CD4-positive, alpha-beta T cell treated with Interleukin-10 for 1 hour (primary cell): ENCODE results near the gene METRN.

Experiments used
- DNase-seq: peaks from one replicate; pipeline ENCODE4 v3.0.0-alpha.2; 2020

The METRN gene

GRCh38 chr16:761625-762513 lies 47.0 kb downstream of the METRN start:
- no peak for DNase-seq

GRCh38 chr16:762595-763268 lies 47.8 kb downstream of the METRN start:
- DNase-seq, result no peak

- DNase-seq, result no peak
These were observed 48.7 kb downstream of the METRN start for GRCh38 chr16:763369-764183.

GRCh38 chr16:764184-764750 lies 49.3 kb downstream of the METRN start:
- no peak for DNase-seq

GRCh38 chr16:764848-765487 lies 50.0 kb downstream of the METRN start:
- no peak for DNase-seq

GRCh38 chr16:765488-765865 lies 50.6 kb downstream of the METRN start:
- DNase-seq, result no peak

GRCh38 chr16:766008-766819 lies 51.3 kb downstream of the METRN start:
- DNase-seq, result no peak

- DNase-seq, result no peak
These were observed 52.1 kb downstream of the METRN start for GRCh38 chr16:766820-767640.

GRCh38 chr16:767743-768235 lies 52.9 kb downstream of the METRN start:
- no peak for DNase-seq

GRCh38 chr16:768428-768827 lies 53.5 kb downstream of the METRN start:
- DNase-seq, result no peak
